Astrocyte (in vitro differentiated cells and primary cell): ENCODE data around the gene SLC25A47. TPM values are rescaled to one million over a fixed set of nuclear protein-coding genes. Genes with fewer than 3 reads are reported as not detected.
A peak's percentile ranks its signal among the peaks of the same experiment; 100 is the strongest.

Source experiments
- DNase-seq: peaks from one replicate; pipeline ENCODE4 v3.0.0-alpha.2; 2010; ENCODE audit warnings: low read depth
- FAIRE-seq: peaks from 2 replicates; lab custom pipeline; 2011; peaks lifted over from hg19 to GRCh38; lab: Jason Lieb, UNC
- H2AFZ ChIP-seq: 2 replicates; pipeline ENCODE4 v1.6.0; 2012; ENCODE audit warnings: low read depth, low read length, inconsistent platforms
- H3K27ac ChIP-seq: 2 replicates; pipeline ENCODE4 v1.5.1; 2011; ENCODE audit warnings: low read depth, low read length, inconsistent platforms
- H3K27me3 ChIP-seq: 2 replicates; pipeline ENCODE4 v1.6.0; 2011; ENCODE audit warnings: low read length, inconsistent platforms; ENCODE audit not compliant: insufficient read depth
- H3K36me3 ChIP-seq: 2 replicates; pipeline ENCODE4 v1.5.1; 2011; ENCODE audit warnings: low read length, inconsistent platforms; ENCODE audit not compliant: insufficient read depth
- H3K4me1 ChIP-seq: 2 replicates; pipeline ENCODE4 v1.5.1; 2011; ENCODE audit warnings: low read length, inconsistent platforms; ENCODE audit not compliant: insufficient read depth
- H3K4me2 ChIP-seq: 2 replicates; pipeline ENCODE4 v1.6.0; 2012; ENCODE audit warnings: low read length, inconsistent platforms
- H3K4me3 ChIP-seq: 2 replicates; pipeline ENCODE4 v1.5.1; 2011; ENCODE audit warnings: low read depth, mild to moderate bottlenecking, low read length, inconsistent platforms; ENCODE audit not compliant: insufficient read depth
- H3K79me2 ChIP-seq: 2 replicates; pipeline ENCODE4 v1.6.0; 2012; ENCODE audit warnings: mild to moderate bottlenecking, low read length, inconsistent platforms; ENCODE audit not compliant: insufficient read depth
- H3K9ac ChIP-seq: 2 replicates; pipeline ENCODE4 v1.6.0; 2012; ENCODE audit warnings: mild to moderate bottlenecking, low read length, inconsistent platforms
- H3K9me3 ChIP-seq: 2 replicates; pipeline ENCODE4 v1.5.1; 2012; ENCODE audit warnings: low read depth, mild to moderate bottlenecking, low read length, inconsistent platforms; ENCODE audit not compliant: insufficient read depth
- H4K20me1 ChIP-seq: 2 replicates; pipeline ENCODE4 v1.6.0; 2012; ENCODE audit warnings: low read length, inconsistent platforms; ENCODE audit not compliant: insufficient read depth
- H3K27ac Mint-ChIP-seq: one replicate; pipeline ENCODE4 v1.8.0; 2021; ENCODE audit warnings: mild to moderate bottlenecking, mixed read lengths; ENCODE audit not compliant: unreplicated experiment
- H3K27me3 Mint-ChIP-seq: one replicate; pipeline ENCODE4 v1.8.0; 2021; ENCODE audit warnings: low read depth, mixed read lengths; ENCODE audit not compliant: unreplicated experiment
- H3K36me3 Mint-ChIP-seq: one replicate; pipeline ENCODE4 v1.8.0; 2021; ENCODE audit warnings: low read depth, mixed read lengths; ENCODE audit not compliant: unreplicated experiment
- H3K4me1 Mint-ChIP-seq: one replicate; pipeline ENCODE4 v1.8.0; 2021; ENCODE audit warnings: low read depth, mixed read lengths; ENCODE audit not compliant: unreplicated experiment
- H3K4me3 Mint-ChIP-seq: one replicate; pipeline ENCODE4 v1.8.0; 2021; ENCODE audit warnings: mild to moderate bottlenecking, moderate library complexity, mixed read lengths; ENCODE audit not compliant: unreplicated experiment
- H3K9me3 Mint-ChIP-seq: one replicate; pipeline ENCODE4 v1.8.0; 2021; ENCODE audit warnings: mild to moderate bottlenecking, mixed read lengths; ENCODE audit not compliant: unreplicated experiment
- EZH2 ChIP-seq: IDR thresholded peaks from 2 replicates; pipeline ENCODE4 v1.6.1; 2012; ENCODE audit warnings: mild to moderate bottlenecking, low read length, inconsistent platforms; ENCODE audit not compliant: insufficient read depth
- total RNA-seq: library from RNA; stranded (reverse); gene quantifications from 2 replicates; pipeline ENCODE4 v1.2.1, GENCODE V29; 2021
- TF ChIP-seq, protein P1 (sequence below): IDR thresholded peaks from 2 replicates; pipeline ENCODE4 v1.5.1; 2011; ENCODE audit warnings: low read depth, mild to moderate bottlenecking, inconsistent platforms, low read length, moderate library complexity; ENCODE audit not compliant: insufficient read depth

SLC25A47 gene
- total RNA-seq, 1 donor from 2014 or later, result not detected

- peak overlapping the region; percentile 68 for H3K27ac ChIP-seq
- H3K4me1 Mint-ChIP-seq, result peaks cover 28% of the 10 kb centered on the region
- TF ChIP-seq EZH2, result no peak
- TF ChIP-seq, protein P1, sequence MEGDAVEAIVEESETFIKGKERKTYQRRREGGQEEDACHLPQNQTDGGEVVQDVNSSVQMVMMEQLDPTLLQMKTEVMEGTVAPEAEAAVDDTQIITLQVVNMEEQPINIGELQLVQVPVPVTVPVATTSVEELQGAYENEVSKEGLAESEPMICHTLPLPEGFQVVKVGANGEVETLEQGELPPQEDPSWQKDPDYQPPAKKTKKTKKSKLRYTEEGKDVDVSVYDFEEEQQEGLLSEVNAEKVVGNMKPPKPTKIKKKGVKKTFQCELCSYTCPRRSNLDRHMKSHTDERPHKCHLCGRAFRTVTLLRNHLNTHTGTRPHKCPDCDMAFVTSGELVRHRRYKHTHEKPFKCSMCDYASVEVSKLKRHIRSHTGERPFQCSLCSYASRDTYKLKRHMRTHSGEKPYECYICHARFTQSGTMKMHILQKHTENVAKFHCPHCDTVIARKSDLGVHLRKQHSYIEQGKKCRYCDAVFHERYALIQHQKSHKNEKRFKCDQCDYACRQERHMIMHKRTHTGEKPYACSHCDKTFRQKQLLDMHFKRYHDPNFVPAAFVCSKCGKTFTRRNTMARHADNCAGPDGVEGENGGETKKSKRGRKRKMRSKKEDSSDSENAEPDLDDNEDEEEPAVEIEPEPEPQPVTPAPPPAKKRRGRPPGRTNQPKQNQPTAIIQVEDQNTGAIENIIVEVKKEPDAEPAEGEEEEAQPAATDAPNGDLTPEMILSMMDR, result peak; percentile 15
- no peaks in the 10 kb centered on the region for H3K27me3 Mint-ChIP-seq
- H3K36me3 ChIP-seq, result no peaks in the 10 kb centered on the region
- peaks cover 43% of the 10 kb centered on the region for H4K20me1 ChIP-seq
- peak overlapping the region; percentile 75 for H2AFZ ChIP-seq
- H3K4me3 ChIP-seq, result peak overlapping the region; percentile 64
- DNase-seq (no peak), FAIRE-seq (no peak)
- H3K9me3 ChIP-seq, result no peaks in the 10 kb centered on the region
- peaks cover 24% of the 10 kb centered on the region for H3K79me2 ChIP-seq
- no peak overlapping the region for H3K27ac Mint-ChIP-seq
- H3K4me2 ChIP-seq, result peak overlapping the region; percentile 94
- H3K9me3 Mint-ChIP-seq, result no peaks in the 10 kb centered on the region
- H3K36me3 Mint-ChIP-seq, result peaks cover 6% of the 10 kb centered on the region
- no peaks in the 10 kb centered on the region for H3K27me3 ChIP-seq
- no peak overlapping the region for H3K4me3 Mint-ChIP-seq
- peak overlapping the region; percentile 88 for H3K9ac ChIP-seq
- H3K4me1 ChIP-seq, result no peaks in the 10 kb centered on the region
Measured at GRCh38 chr14:100285021-100285912, 37.9 kb upstream of the SLC25A47 start.

GRCh38 chr14:100285913-100286400 is 37.2 kb upstream of the SLC25A47 start:
- peak overlapping the region; percentile 81 for H3K4me3 Mint-ChIP-seq
- no peaks in the 10 kb centered on the region for H3K36me3 ChIP-seq
- H3K27me3 Mint-ChIP-seq, result no peaks in the 10 kb centered on the region
- H2AFZ ChIP-seq, result no peak overlapping the region
- peaks cover 23% of the 10 kb centered on the region for H3K4me1 Mint-ChIP-seq
- peaks cover 44% of the 10 kb centered on the region for H4K20me1 ChIP-seq
- H3K36me3 Mint-ChIP-seq, result peaks cover 6% of the 10 kb centered on the region
- no peaks in the 10 kb centered on the region for H3K9me3 ChIP-seq
- no peaks in the 10 kb centered on the region for H3K27me3 ChIP-seq
- no peaks in the 10 kb centered on the region for H3K9me3 Mint-ChIP-seq
- H3K27ac Mint-ChIP-seq, result peak overlapping the region; percentile 84
- H3K27ac ChIP-seq, result no peak overlapping the region
- peaks cover 19% of the 10 kb centered on the region for H3K79me2 ChIP-seq
- peak overlapping the region; percentile 94 for H3K4me2 ChIP-seq
- FAIRE-seq (no peak), DNase-seq (no peak)
- peak overlapping the region; percentile 88 for H3K9ac ChIP-seq
- TF ChIP-seq EZH2, result no peak
- TF ChIP-seq, protein P1, result no peak
- H3K4me1 ChIP-seq, result no peaks in the 10 kb centered on the region
- H3K4me3 ChIP-seq, result no peak overlapping the region
